OCI-LY7 (cell line): ENCODE data around the gene ZBTB49.

Source experiments
- EZH2phosphoT487 ChIP-seq: fragments of 200-600 bp; sonication (generic); IDR thresholded peaks from 2 replicates; pipeline ENCODE4 v1.6.1; 2018; ENCODE audit warnings: low read depth, borderline replicate concordance, mild to moderate bottlenecking, mixed run types, antibody characterized with exemption, low read length, moderate library complexity, mixed read lengths
- TF ChIP-seq, protein P1 (sequence below): fragments of 200-600 bp; sonication (generic); conservative IDR thresholded peaks from 2 replicates; pipeline ENCODE4 v1.5.1; 2014; ENCODE audit warnings: mild to moderate bottlenecking, antibody characterized with exemption, low read length, moderate library complexity, mixed read lengths

GRCh38 chr4:4289597-4289940, 482 bp upstream of the ZBTB49 start:
- TF ChIP-seq, protein P1, sequence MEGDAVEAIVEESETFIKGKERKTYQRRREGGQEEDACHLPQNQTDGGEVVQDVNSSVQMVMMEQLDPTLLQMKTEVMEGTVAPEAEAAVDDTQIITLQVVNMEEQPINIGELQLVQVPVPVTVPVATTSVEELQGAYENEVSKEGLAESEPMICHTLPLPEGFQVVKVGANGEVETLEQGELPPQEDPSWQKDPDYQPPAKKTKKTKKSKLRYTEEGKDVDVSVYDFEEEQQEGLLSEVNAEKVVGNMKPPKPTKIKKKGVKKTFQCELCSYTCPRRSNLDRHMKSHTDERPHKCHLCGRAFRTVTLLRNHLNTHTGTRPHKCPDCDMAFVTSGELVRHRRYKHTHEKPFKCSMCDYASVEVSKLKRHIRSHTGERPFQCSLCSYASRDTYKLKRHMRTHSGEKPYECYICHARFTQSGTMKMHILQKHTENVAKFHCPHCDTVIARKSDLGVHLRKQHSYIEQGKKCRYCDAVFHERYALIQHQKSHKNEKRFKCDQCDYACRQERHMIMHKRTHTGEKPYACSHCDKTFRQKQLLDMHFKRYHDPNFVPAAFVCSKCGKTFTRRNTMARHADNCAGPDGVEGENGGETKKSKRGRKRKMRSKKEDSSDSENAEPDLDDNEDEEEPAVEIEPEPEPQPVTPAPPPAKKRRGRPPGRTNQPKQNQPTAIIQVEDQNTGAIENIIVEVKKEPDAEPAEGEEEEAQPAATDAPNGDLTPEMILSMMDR: no peak
- TF ChIP-seq EZH2phosphoT487: no peak
